NCI-H345 (cell line): Measurements from ENCODE around the gene BCAS2.

Source experiments
- DNase-seq: peaks from one replicate; lab custom pipeline; 2025; lab: John Stamatoyannopoulos, UW

The BCAS2 gene

GRCh38 chr1:114558544-114558943, 22.9 kb downstream of the BCAS2 start:
- no peak for DNase-seq

- DNase-seq = no peak
Observed at GRCh38 chr1:114554577-114554976, 26.8 kb downstream of the BCAS2 start.

- no peak for DNase-seq
Observed at GRCh38 chr1:114552106-114552639, 29.2 kb downstream of the BCAS2 start.

GRCh38 chr1:114551400-114551799, 30.0 kb downstream of the BCAS2 start:
- no peak for DNase-seq

- DNase-seq = no peak
Observed at GRCh38 chr1:114550336-114550735, 31.1 kb downstream of the BCAS2 start.

GRCh38 chr1:114549137-114549536, 32.3 kb downstream of the BCAS2 start:
- no peak for DNase-seq

- no peak for DNase-seq
Observed at GRCh38 chr1:114547076-114547475, 34.3 kb downstream of the BCAS2 start.

GRCh38 chr1:114545796-114546195, 35.6 kb downstream of the BCAS2 start:
- DNase-seq = no peak

- DNase-seq = no peak
Observed at GRCh38 chr1:114545315-114545714, 36.1 kb downstream of the BCAS2 start.

- DNase-seq = no peak
Observed at GRCh38 chr1:114540821-114541220, 40.6 kb downstream of the BCAS2 start.

GRCh38 chr1:114540272-114540671, 41.1 kb downstream of the BCAS2 start:
- no peak for DNase-seq

- DNase-seq = no peak
Observed at GRCh38 chr1:114536043-114536442, 45.4 kb downstream of the BCAS2 start.

GRCh38 chr1:114535401-114535800, 46.0 kb downstream of the BCAS2 start:
- DNase-seq = no peak

- DNase-seq = no peak
Observed at GRCh38 chr1:114531094-114531493, 50.3 kb downstream of the BCAS2 start.

- DNase-seq = no peak
Observed at GRCh38 chr1:114530224-114530623, 51.2 kb downstream of the BCAS2 start.

GRCh38 chr1:114524944-114525343, 56.5 kb downstream of the BCAS2 start:
- DNase-seq = no peak

GRCh38 chr1:114522264-114522575, 59.2 kb downstream of the BCAS2 start:
- DNase-seq = no peak

- no peak for DNase-seq
Observed at GRCh38 chr1:114521396-114522263, 59.8 kb downstream of the BCAS2 start.
